Heart right ventricle (tissue), 16 donors: Measurements from ENCODE around the gene NFIC. TPM values are rescaled to one million over a fixed set of nuclear protein-coding genes. Genes with fewer than 3 reads are reported as not detected.

ENCODE experiments used
- ATAC-seq, 8 donors: fragments of 200-7000 bp; cut with Tn5 transposase; one replicate each; pipeline ENCODE4 v1.9.1; 2020; ENCODE audit warnings: mild to moderate bottlenecking in 8 of 8, moderate library complexity in 8 of 8, moderate number of reproducible peaks in 1 of 8
- DNase-seq, 2 donors: peaks; one replicate each; pipeline ENCODE4 v3.0.0-alpha.2; 2020
- H3K27ac ChIP-seq, 10 donors: fragments of 200-600 bp; sonication (generic) in 2 of 10; one replicate each; pipeline versions ENCODE4 v1.5.0 to v1.8.0; 2020 to 2022; ENCODE audit warnings: mild to moderate bottlenecking in 3 of 10
- H3K27me3 ChIP-seq, 7 donors: fragments of 200-600 bp; one replicate each; pipeline ENCODE4 v1.8.0; 2021 to 2022; ENCODE audit warnings: mild to moderate bottlenecking in 2 of 7
- H3K36me3 ChIP-seq, 9 donors: fragments of 200-600 bp; sonication (generic) in 1 of 9; one replicate each; pipeline versions ENCODE4 v1.5.0 to v1.8.0; 2020 to 2022; ENCODE audit warnings: mild to moderate bottlenecking in 2 of 9
- H3K4me1 ChIP-seq, 9 donors: fragments of 200-600 bp; sonication (generic) in 1 of 9; one replicate each; pipeline versions ENCODE4 v1.5.0 to v1.8.0; 2020 to 2022; ENCODE audit warnings: mild to moderate bottlenecking in 4 of 9
- H3K4me3 ChIP-seq, 10 donors: fragments of 200-600 bp; sonication (generic) in 2 of 10; one replicate each; pipeline versions ENCODE4 v1.5.0 to v1.8.0; 2020 to 2022; ENCODE audit warnings: mild to moderate bottlenecking in 7 of 10, moderate library complexity in 2 of 10
- H3K9me3 ChIP-seq, 11 donors: fragments of 200-600 bp in 10 of 11; sonication (generic) in 2 of 11; one replicate each; pipeline versions ENCODE4 v1.5.0 to v1.8.0; 2013 to 2022; ENCODE audit warnings: mild to moderate bottlenecking in 2 of 11, control low read depth in 1 of 11, moderate library complexity in 1 of 11
- CTCF ChIP-seq, 9 donors: fragments of 200-600 bp; sonication (generic) in 2 of 9; IDR thresholded peaks; one replicate each; pipeline versions ENCODE4 v1.5.0 to v1.8.0; 2021 to 2022; ENCODE audit warnings: antibody characterized with exemption in 9 of 9, mild to moderate bottlenecking in 5 of 9, moderate library complexity in 1 of 9
- WGBS, 2 donors: extraction: QIAGEN DNeasy Blood & Tissue Kit; methylation state at CpG; one replicate each; pipeline ENCODE4 v1.1.7; 2013; ENCODE audit warnings: inconsistent platforms in 1 of 2; 5-methylcytosine and 5-hydroxymethylcytosine counted together
- intact Hi-C, 10 donors: fragments of 100-400 bp; cut with DNase I; formaldehyde crosslinking; loops; one replicate each; pipeline versions ENCODE4 v1.11.1 to v1.14.2; 2022
- polyA plus RNA-seq, 2 donors: library from polyadenylated mRNA; stranded (reverse); fragments of 200-250 nt; gene quantifications; one replicate each; pipeline ENCODE4 v1.2.3, GENCODE V29; 2013
- total RNA-seq, 10 donors: library from RNA; stranded (reverse); fragmentation: NEBNext Ultra II Directional in 3 of 10; extraction: Animal tissue kit (Norgen Biotek cat#: 25700) in 3 of 10; gene quantifications; one replicate each; pipeline versions ENCODE4 v1.2.1 to v1.2.4, GENCODE V29; 2021 to 2023
- donor health status: Arrhythmogenic right ventricular cardiomyopathy.
- donor health status: ischemic (EF 13 %, LVEDD 7.1; RV severe dilation, severe dysfunction).
- donor health status: healthy with polysubstance abuse.
- donor health status: DM: no; HTN: yes; CAD: no.
- donor health status: DM: no; HTN: no; CAD: no.
- donor health status: ischemic (EF 25% LVEDD 6.9; RV normal size, moderate dysfunction).
- donor health status: ischemic (EF 25% LVEDD 5.7; RV mildly dilated, moderate dysfunction).
- donor health status: healthy.
- donor health status: DM: yes; HTN: yes; CAD: no.
- donor health status: Ischemic cardiomyopathy.
- donor health status: ischemic (EF 35%, LVEDD 5.7; RV mildly dilated, moderate dysfunction).
- donor health status: nonischemic (EF 11% LVEDD 7.7; RV severe dilation, severe dysfunction).
- donor health status: DM: yes; HTN: yes; CAD: no.
- donor health status: PGD.
- donor health status: ischemic (EF 29% LVEDD 5.4; RV normal size, mild dysfunction).
- donor health status: nonischemic (EF 23%, LVEDD 6.1; RV moderate dilation, normal function).

NFIC gene
- total and polyA plus RNA-seq, 12 donors = 52.3 to 217 (median 157) TPM

GRCh38 chr19:3434630-3435553, 68.5 kb downstream of the NFIC start:
- no peaks in the 10 kb centered on the region for H3K27me3 ChIP-seq
- H3K27ac ChIP-seq = peak overlapping the region; percentile 75 to 94 (median 88)
- intact Hi-C loops = loop anchor here in 4 of 10 donors (5.0 kb wide), 4 partner anchors 32 to 108 kb away; no protein-coding TSS in a partner anchor
- 3% methylated on average over 66 to 67 of the region's 67 CpGs for WGBS, 2 donors
- peaks cover 0 to 66% (median 23%) of the 10 kb centered on the region in 9 donors for H3K36me3 ChIP-seq
- H3K9me3 ChIP-seq = no peaks in the 10 kb centered on the region
- H3K4me3 ChIP-seq = peak overlapping the region; percentile 12 to 60 (median 52)
- peak; percentile 97 for DNase-seq
- ATAC-seq = peak; percentile 93 to 98 (median 97)
- no peak for TF ChIP-seq CTCF (IDR thresholded peaks at IDR 0.05)
- H3K4me1 ChIP-seq = peaks cover 6 to 45% (median 29%) of the 10 kb centered on the region in 9 donors

- ATAC-seq (no peak), DNase-seq (peak in 1 of 2 donors; percentile 57)
- H3K4me1 ChIP-seq = peaks cover 10 to 53% (median 26%) of the 10 kb centered on the region in 9 donors
- peak; percentile 17 to 61 (median 50) for TF ChIP-seq CTCF (IDR thresholded peaks at IDR 0.05)
- H3K27ac ChIP-seq = peak overlapping the region in 1 of 10 donors; percentile 28
- intact Hi-C loops = no loop called here
- no peak overlapping the region for H3K4me3 ChIP-seq
- H3K27me3 ChIP-seq = no peaks in the 10 kb centered on the region
- WGBS, 2 donors = 72 to 75% methylated on average over 13 of the region's 13 CpGs
- no peaks in the 10 kb centered on the region for H3K9me3 ChIP-seq
- H3K36me3 ChIP-seq = peaks cover 0 to 84% (median 9%) of the 10 kb centered on the region in 9 donors
Measured at GRCh38 chr19:3440082-3440481, 73.7 kb downstream of the NFIC start.

- DNase-seq = no peak
- H3K4me3 ChIP-seq = no peak overlapping the region
- H3K4me1 ChIP-seq = peaks cover 15 to 56% (median 32%) of the 10 kb centered on the region in 9 donors
- peak overlapping the region in 6 of 10 donors; percentile 22 to 82 (median 45) for H3K27ac ChIP-seq
- intact Hi-C loops = no loop called here
- H3K36me3 ChIP-seq = peaks cover 0 to 85% (median 9%) of the 10 kb centered on the region in 9 donors
- H3K27me3 ChIP-seq = no peaks in the 10 kb centered on the region
- WGBS, 2 donors = 74 to 78% methylated on average over 25 of the region's 25 CpGs
- ATAC-seq = no peak
- no peaks in the 10 kb centered on the region for H3K9me3 ChIP-seq
- no peak for TF ChIP-seq CTCF (IDR thresholded peaks at IDR 0.05)
Measured at GRCh38 chr19:3441089-3441985, 75.0 kb downstream of the NFIC start.

- Histone ChIP-seq H3K36me3 (peaks cover 0 to 84% (median 5%) of the 10 kb centered on the region in 9 donors), H3K9me3 (no peaks in the 10 kb centered on the region), H3K27ac (peak overlapping the region in 6 of 10 donors; percentile 22 to 82 (median 45)), H3K27me3 (no peaks in the 10 kb centered on the region), H3K4me1 (peaks cover 15 to 57% (median 33%) of the 10 kb centered on the region in 9 donors), H3K4me3 (no peak overlapping the region)
- DNase-seq (no peak), ATAC-seq (no peak)
- no peak for TF ChIP-seq CTCF (IDR thresholded peaks at IDR 0.05)
- WGBS, 2 donors = 68 to 73% methylated on average over 14 of the region's 14 CpGs
- intact Hi-C loops = no loop called here
Measured at GRCh38 chr19:3441986-3442329, 75.6 kb downstream of the NFIC start.
